Pancreas (tissue), 10 donors: Measurements from ENCODE around the gene GNA14. TPM values are rescaled to one million over a fixed set of nuclear protein-coding genes. Genes with fewer than 3 reads are reported as not detected.

Experiments
- ATAC-seq, 4 donors: fragments of 200-7000 bp; cut with Tn5 transposase; one replicate each; pipeline versions ENCODE4 v1.8.0 to v1.9.1; 2020; ENCODE audit warnings: mild to moderate bottlenecking in 4 of 4, moderate library complexity in 4 of 4
- DNase-seq, 6 donors: peaks; one replicate each; pipeline ENCODE4 v3.0.0-alpha.2; 2020
- FAIRE-seq: peaks from 2 replicates; lab custom pipeline; 2012; peaks lifted over from hg19 to GRCh38; lab: Jason Lieb, UNC
- H3K27ac ChIP-seq, 4 donors: fragments of 200-600 bp; sonication (generic); 1 replicate in 3 of 4; 2 replicates in 1 of 4; pipeline versions ENCODE4 v1.5.0 to v1.8.0; 2020
- H3K27me3 ChIP-seq, 4 donors: fragments of 200-600 bp; one replicate each; pipeline ENCODE4 v1.8.0; 2021
- H3K36me3 ChIP-seq, 3 donors: fragments of 200-600 bp; sonication (generic) in 1 of 3; one replicate each; pipeline versions ENCODE4 v1.5.0 to v1.8.0; 2020 to 2021
- H3K4me1 ChIP-seq, 3 donors: fragments of 200-600 bp; one replicate each; pipeline ENCODE4 v1.8.0; 2021
- H3K4me3 ChIP-seq, 4 donors: fragments of 200-600 bp; sonication (generic) in 2 of 4; one replicate each; pipeline versions ENCODE4 v1.5.0 to v1.8.0; 2020 to 2021
- H3K9me3 ChIP-seq, 4 donors: fragments of 200-600 bp; one replicate each; pipeline ENCODE4 v1.8.0; 2021
- WGBS, 2 donors: extraction: QIAGEN DNeasy Blood & Tissue Kit; methylation state at CpG; one replicate each; pipeline ENCODE4 v1.1.7; 2013; 5-methylcytosine and 5-hydroxymethylcytosine counted together
- intact Hi-C, 3 donors: fragments of 100-400 bp; cut with DNase I; formaldehyde crosslinking; loops; one replicate each; pipeline versions ENCODE4 v1.11.1 to v1.14.2; 2022
- polyA plus RNA-seq, 2 donors: library from polyadenylated mRNA; stranded (reverse); fragments of 200-250 nt; gene quantifications; one replicate each; pipeline ENCODE4 v1.2.3, GENCODE V29; 2013
- total RNA-seq, 6 donors: library from RNA; stranded (reverse); fragmentation: NEBNext Ultra II Directional in 4 of 6; extraction: Animal tissue kit (Norgen Biotek cat#: 25700) in 4 of 6; gene quantifications; one replicate each; pipeline versions ENCODE4 v1.2.1 to v1.2.4, GENCODE V29; 2021 to 2023
- TF ChIP-seq, protein P1 (sequence below), 4 donors: fragments of 200-600 bp; sonication (generic) in 3 of 4; IDR thresholded peaks; one replicate each; pipeline versions ENCODE4 v1.5.0 to v1.8.0; 2021; ENCODE audit warnings: antibody characterized with exemption in 4 of 4
- donor health status: healthy with polysubstance abuse.
- donor health status: DM: no; HTN: no; CAD: no; lungs with moderate emphysema.
- donor health status: DM: no; HTN: no; CAD: no.
- donor health status: control.
- donor health status: control.
- donor health status: Bipolar disorder and iron deficiency.
- donor health status: DM: yes; HTN: yes; CAD: no.
- donor health status: DM: no; HTN: no; CAD: no.
- donor health status: DM: no; HTN: no; CAD: no.
- donor health status: DM: yes; HTN: yes; CAD: no.

GNA14 gene
- total and polyA plus RNA-seq, 8 donors = 0.92 to 2.0 (median 1.5) TPM

DNA sequence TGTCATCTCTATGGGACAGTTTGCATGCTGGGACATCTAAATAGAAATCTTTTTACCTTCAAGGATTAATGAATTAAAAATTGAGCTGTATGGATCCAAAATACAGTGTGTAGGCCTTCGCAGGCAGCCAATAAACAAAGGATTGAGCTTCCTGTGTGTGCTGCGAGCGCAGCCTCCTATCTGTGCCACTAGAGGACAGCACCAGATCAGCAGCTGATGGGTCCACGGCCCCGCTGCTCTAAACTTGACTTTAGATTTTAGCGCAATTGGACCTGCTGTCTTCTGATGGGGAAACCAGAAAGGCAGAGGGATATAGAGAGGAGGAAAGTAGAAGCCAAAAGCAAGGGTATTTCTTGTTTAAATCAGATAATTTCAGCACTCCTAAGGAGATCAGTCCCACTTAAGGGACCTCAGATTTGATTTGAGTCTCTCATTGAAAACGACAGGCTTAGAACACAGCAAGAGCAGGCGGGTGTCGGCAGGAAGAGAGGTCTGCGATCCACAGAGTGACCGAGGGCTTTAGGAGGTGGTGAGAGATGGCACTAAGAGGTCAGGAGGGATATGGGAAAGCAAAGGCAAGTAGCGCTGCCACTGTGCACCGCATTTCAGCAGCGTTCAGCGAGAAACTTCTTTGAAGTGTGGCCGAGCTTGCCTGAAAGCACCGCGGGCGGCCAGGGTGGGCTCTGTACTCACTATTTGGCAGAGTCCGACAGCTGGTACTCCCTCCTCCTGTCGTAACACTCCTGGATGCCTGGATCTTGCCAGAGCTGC is 214.3 kb downstream of the GNA14 start:
- Histone ChIP-seq H3K9me3 (no peaks in the 10 kb centered on the region), H3K27ac (no peak overlapping the region), H3K4me1 (peaks cover 0 to 6% (median 0%) of the 10 kb centered on the region in 3 donors), H3K27me3 (no peaks in the 10 kb centered on the region), H3K36me3 (no peaks in the 10 kb centered on the region), H3K4me3 (no peak overlapping the region)
- DNase-seq (peak; percentile 41 to 84 (median 59)), FAIRE-seq (no peak), ATAC-seq (peak; percentile 91 to 99 (median 96))
- intact Hi-C loops = loop anchor here in 1 of 3 donors (10.0 kb wide), 1 partner anchor 321 kb away; no protein-coding TSS in a partner anchor
- TF ChIP-seq, protein P1, sequence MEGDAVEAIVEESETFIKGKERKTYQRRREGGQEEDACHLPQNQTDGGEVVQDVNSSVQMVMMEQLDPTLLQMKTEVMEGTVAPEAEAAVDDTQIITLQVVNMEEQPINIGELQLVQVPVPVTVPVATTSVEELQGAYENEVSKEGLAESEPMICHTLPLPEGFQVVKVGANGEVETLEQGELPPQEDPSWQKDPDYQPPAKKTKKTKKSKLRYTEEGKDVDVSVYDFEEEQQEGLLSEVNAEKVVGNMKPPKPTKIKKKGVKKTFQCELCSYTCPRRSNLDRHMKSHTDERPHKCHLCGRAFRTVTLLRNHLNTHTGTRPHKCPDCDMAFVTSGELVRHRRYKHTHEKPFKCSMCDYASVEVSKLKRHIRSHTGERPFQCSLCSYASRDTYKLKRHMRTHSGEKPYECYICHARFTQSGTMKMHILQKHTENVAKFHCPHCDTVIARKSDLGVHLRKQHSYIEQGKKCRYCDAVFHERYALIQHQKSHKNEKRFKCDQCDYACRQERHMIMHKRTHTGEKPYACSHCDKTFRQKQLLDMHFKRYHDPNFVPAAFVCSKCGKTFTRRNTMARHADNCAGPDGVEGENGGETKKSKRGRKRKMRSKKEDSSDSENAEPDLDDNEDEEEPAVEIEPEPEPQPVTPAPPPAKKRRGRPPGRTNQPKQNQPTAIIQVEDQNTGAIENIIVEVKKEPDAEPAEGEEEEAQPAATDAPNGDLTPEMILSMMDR (IDR thresholded peaks at IDR 0.05) = peak; percentile 83 to 94 (median 91)
- 51 to 61% methylated on average over 21 of the region's 21 CpGs for WGBS, 2 donors

DNA sequence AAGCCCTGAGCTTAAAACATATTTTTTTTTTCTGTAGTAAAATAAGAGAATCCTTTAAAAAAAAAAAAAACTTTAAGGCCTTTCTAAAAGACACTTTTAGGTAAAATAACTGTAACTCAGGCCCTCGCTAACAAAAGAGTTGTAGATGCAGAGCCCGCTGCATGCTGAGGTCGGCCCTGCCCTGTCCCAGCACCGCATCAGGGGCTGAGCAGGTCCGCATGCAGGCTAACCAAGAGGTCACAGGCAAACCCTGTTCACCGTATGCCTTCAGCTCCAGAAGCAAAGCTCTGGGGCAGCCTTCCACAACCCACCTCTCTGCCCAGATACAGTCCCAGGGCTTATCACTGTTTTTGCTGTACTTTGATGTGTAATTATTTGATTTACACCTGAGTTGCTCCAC is 216.1 kb downstream of the GNA14 start:
- no peaks in the 10 kb centered on the region for H3K27me3 ChIP-seq
- FAIRE-seq (no peak), ATAC-seq (no peak), DNase-seq (no peak)
- intact Hi-C loops = loop anchor here in 1 of 3 donors (10.0 kb wide), 1 partner anchor 323 kb away; no protein-coding TSS in a partner anchor
- H3K4me1 ChIP-seq = peaks cover 0 to 1% (median under 1%) of the 10 kb centered on the region in 3 donors
- no peaks in the 10 kb centered on the region for H3K36me3 ChIP-seq
- no peaks in the 10 kb centered on the region for H3K9me3 ChIP-seq
- TF ChIP-seq, protein P1 (IDR thresholded peaks at IDR 0.05) = no peak
- 81% methylated on average over 6 of the region's 6 CpGs for WGBS, 2 donors
- no peak overlapping the region for H3K4me3 ChIP-seq
- H3K27ac ChIP-seq = no peak overlapping the region

DNA sequence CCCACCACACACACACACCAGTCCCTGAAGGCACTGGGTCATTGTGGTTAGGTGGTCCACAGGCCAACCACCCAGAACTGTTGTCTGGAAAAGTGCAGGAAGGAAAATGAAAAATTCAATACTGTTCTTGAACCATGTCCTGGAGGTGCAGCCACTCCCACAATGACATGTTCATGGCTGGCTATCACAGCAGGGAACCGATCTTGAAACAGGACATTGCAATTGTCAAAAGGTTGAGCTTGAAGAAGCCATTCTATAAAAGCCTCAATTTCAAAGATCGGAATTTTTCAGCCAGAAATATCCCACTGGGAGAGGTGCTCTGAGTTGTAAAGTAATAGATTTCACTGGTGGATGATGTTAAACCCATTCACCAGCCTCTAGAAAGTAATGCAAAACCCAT is 218.2 kb downstream of the GNA14 start:
- Histone ChIP-seq H3K4me3 (no peak overlapping the region), H3K27me3 (no peaks in the 10 kb centered on the region), H3K36me3 (no peaks in the 10 kb centered on the region), H3K9me3 (no peaks in the 10 kb centered on the region), H3K27ac (no peak overlapping the region), H3K4me1 (peaks cover 4 to 6% (median 5%) of the 10 kb centered on the region in 3 donors)
- intact Hi-C loops = loop anchor here in 1 of 3 donors (10.0 kb wide), 1 partner anchor 325 kb away; no protein-coding TSS in a partner anchor
- DNase-seq (no peak), ATAC-seq (no peak), FAIRE-seq (no peak)
- 54 to 62% methylated on average over 2 of the region's 2 CpGs for WGBS, 2 donors
- TF ChIP-seq, protein P1 (IDR thresholded peaks at IDR 0.05) = no peak

- ATAC-seq (peak in 3 of 4 donors; percentile 13 to 58 (median 19)), FAIRE-seq (no peak)
Observed at GRCh38 chr9:77427256-77427927, 220.7 kb downstream of the GNA14 start.

More at GRCh38 chr9:77427256-77427927, 220.7 kb downstream of the GNA14 start:
- no peak for DNase-seq
- H3K27me3 ChIP-seq = no peaks in the 10 kb centered on the region
- intact Hi-C loops = no loop called here
- TF ChIP-seq, protein P1 (IDR thresholded peaks at IDR 0.05) = no peak
- H3K27ac ChIP-seq = no peak overlapping the region
- WGBS, 2 donors = 38 to 41% methylated on average over 7 of the region's 7 CpGs
- peaks cover 4 to 6% (median 5%) of the 10 kb centered on the region in 3 donors for H3K4me1 ChIP-seq
- no peaks in the 10 kb centered on the region for H3K9me3 ChIP-seq
- H3K36me3 ChIP-seq = no peaks in the 10 kb centered on the region
- H3K4me3 ChIP-seq = no peak overlapping the region
